HEK293 (cell line): Measurements from ENCODE around the gene SCAANT1.
A peak's percentile ranks its signal among the peaks of the same experiment; 100 is the strongest.

ENCODE experiments used
- CTCF ChIA-PET: fragments of 350-600 bp; formaldehyde crosslinking; extraction: SDS; loops from one replicate; lab custom pipeline; 2021; ENCODE audit warnings: antibody characterized with exemption; lab: Yijun Ruan, JAX
- POLR2A ChIA-PET: fragments of 300-600 bp; formaldehyde crosslinking; extraction: SDS; loops from one replicate; lab custom pipeline; 2020; ENCODE audit warnings: antibody characterized with exemption, inconsistent platforms; lab: Yijun Ruan, JAX
- H3K27ac ChIP-seq: fragments of 200-500 bp; sonication (Bioruptor generic); 2 replicates; pipeline ENCODE4 v1.5.1; 2014; ENCODE audit warnings: low read depth, low read length, control low read depth, inconsistent platforms; ENCODE audit errors: extremely low read depth
- H3K36me3 ChIP-seq, 2 experiments: fragments of 200-500 bp in 1 of 2; sonication (Bioruptor generic) in 1 of 2; 1 replicate in 1 of 2; 2 replicates in 1 of 2; pipeline ENCODE4 v1.5.1; 2014 to 2017; ENCODE audit warnings: inconsistent platforms in 2 of 2, low read length in 2 of 2; ENCODE audit not compliant: control insufficient read depth in 2 of 2, insufficient read depth in 1 of 2
- H3K4me1 ChIP-seq: fragments of 200-500 bp; sonication (Bioruptor generic); 2 replicates; pipeline ENCODE4 v1.5.1; 2014; ENCODE audit warnings: mild to moderate bottlenecking, low read length, inconsistent platforms; ENCODE audit not compliant: control insufficient read depth, insufficient read depth
- H3K4me3 ChIP-seq: 2 replicates; pipeline ENCODE4 v1.5.1; 2011; ENCODE audit warnings: low read depth, mild to moderate bottlenecking, control low read depth, low read length, moderate library complexity
- H3K9me3 ChIP-seq: fragments of 200-500 bp; sonication (Bioruptor generic); 2 replicates; pipeline ENCODE4 v1.5.1; 2014; ENCODE audit warnings: low read depth, low read length, inconsistent platforms; ENCODE audit not compliant: control insufficient read depth, insufficient read depth
- GLI4 ChIP-seq: fragments of 450-650 bp; formaldehyde crosslinking; IDR thresholded peaks from 2 replicates; pipeline ENCODE4 v1.5.1; 2016; ENCODE audit warnings: missing biosample characterization, missing genetic modification characterization
- GLIS1 ChIP-seq: fragments of 450-650 bp; formaldehyde crosslinking; IDR thresholded peaks from 2 replicates; pipeline ENCODE4 v1.5.1; 2016; ENCODE audit warnings: missing biosample characterization, missing genetic modification characterization
- KLF1 ChIP-seq: fragments of 450-650 bp; formaldehyde crosslinking; IDR thresholded peaks from 2 replicates; pipeline ENCODE4 v1.5.1; 2016; ENCODE audit warnings: missing biosample characterization, missing genetic modification characterization
- SCRT2 ChIP-seq: fragments of 450-650 bp; formaldehyde crosslinking; IDR thresholded peaks from 2 replicates; pipeline ENCODE4 v1.5.1; 2016; ENCODE audit warnings: missing biosample characterization, missing genetic modification characterization
- ZBTB20 ChIP-seq: fragments of 450-650 bp; formaldehyde crosslinking; IDR thresholded peaks from 2 replicates; pipeline ENCODE4 v1.5.1; 2016; ENCODE audit warnings: missing biosample characterization, missing genetic modification characterization
- ZFHX2 ChIP-seq: fragments of 450-650 bp; formaldehyde crosslinking; conservative IDR thresholded peaks from 2 replicates; pipeline ENCODE4 v1.5.1; 2016; ENCODE audit warnings: missing biosample characterization, missing genetic modification characterization
- ZIC2 ChIP-seq: fragments of 450-650 bp; formaldehyde crosslinking; IDR thresholded peaks from 2 replicates; pipeline ENCODE4 v1.5.1; 2016; ENCODE audit warnings: missing biosample characterization, missing genetic modification characterization
- ZNF10 ChIP-seq: fragments of 450-650 bp; formaldehyde crosslinking; IDR thresholded peaks from 2 replicates; pipeline ENCODE4 v1.5.1; 2017; ENCODE audit warnings: missing biosample characterization, missing genetic modification characterization
- ZNF155 ChIP-seq: fragments of 450-650 bp; formaldehyde crosslinking; IDR thresholded peaks from 2 replicates; pipeline ENCODE4 v1.5.1; 2016; ENCODE audit warnings: missing biosample characterization, missing genetic modification characterization
- ZNF19 ChIP-seq: fragments of 450-650 bp; formaldehyde crosslinking; IDR thresholded peaks from 2 replicates; pipeline ENCODE4; 2016; ENCODE audit warnings: missing biosample characterization, missing genetic modification characterization, low read depth
- ZNF248 ChIP-seq: fragments of 450-650 bp; formaldehyde crosslinking; IDR thresholded peaks from 2 replicates; pipeline ENCODE4 v1.5.1; 2017; ENCODE audit warnings: missing biosample characterization, missing genetic modification characterization
- ZNF335 ChIP-seq: fragments of 450-650 bp; formaldehyde crosslinking; conservative IDR thresholded peaks from 2 replicates; pipeline ENCODE4 v1.5.1; 2016; ENCODE audit warnings: missing biosample characterization, missing genetic modification characterization
- ZNF350 ChIP-seq: fragments of 450-650 bp; formaldehyde crosslinking; IDR thresholded peaks from 2 replicates; pipeline ENCODE4 v1.5.0; 2017; ENCODE audit warnings: missing biosample characterization, mild to moderate bottlenecking, missing genetic modification characterization
- ZNF48 ChIP-seq: fragments of 450-650 bp; formaldehyde crosslinking; IDR thresholded peaks from 2 replicates; pipeline ENCODE4 v1.5.1; 2016; ENCODE audit warnings: missing biosample characterization, missing genetic modification characterization
- ZNF529 ChIP-seq: fragments of 450-650 bp; formaldehyde crosslinking; IDR thresholded peaks from 2 replicates; pipeline ENCODE4 v1.5.1; 2017; ENCODE audit warnings: missing genetic modification characterization, missing biosample characterization; ENCODE audit not compliant: insufficient replicate concordance
- ZNF561 ChIP-seq: fragments of 450-650 bp; IDR thresholded peaks from 2 replicates; pipeline ENCODE4 v1.5.1; 2018; ENCODE audit warnings: missing biosample characterization, missing genetic modification characterization, borderline replicate concordance
- ZNF626 ChIP-seq: fragments of 450-650 bp; sonication (Bioruptor Pico); formaldehyde crosslinking; IDR thresholded peaks from 2 replicates; pipeline ENCODE4 v1.5.1; 2018; ENCODE audit warnings: missing biosample characterization, missing genetic modification characterization, inconsistent platforms
- ZNF654 ChIP-seq: fragments of 450-650 bp; formaldehyde crosslinking; IDR thresholded peaks from 2 replicates; pipeline ENCODE4 v1.5.1; 2016; ENCODE audit warnings: low read depth, missing biosample characterization, missing genetic modification characterization
- TF ChIP-seq, protein P1 (sequence below): sonication (generic); formaldehyde crosslinking; IDR thresholded peaks from 2 replicates; pipeline ENCODE4 v1.8.1; 2022; ENCODE audit warnings: mild to moderate bottlenecking, moderate library complexity, missing genetic modification reagents
- TF ChIP-seq, protein P2 (sequence below): fragments of 450-650 bp; formaldehyde crosslinking; IDR thresholded peaks from 2 replicates; pipeline ENCODE4 v1.5.1; 2017; ENCODE audit warnings: missing biosample characterization, missing genetic modification characterization
- TF ChIP-seq, protein P3 (sequence below): fragments of 450-650 bp; formaldehyde crosslinking; IDR thresholded peaks from 2 replicates; pipeline ENCODE4 v1.5.1; 2016; ENCODE audit warnings: missing biosample characterization, missing genetic modification characterization
- TF ChIP-seq, protein P4 (sequence below): fragments of 450-650 bp; formaldehyde crosslinking; IDR thresholded peaks from 2 replicates; pipeline ENCODE4 v1.5.1; 2016; ENCODE audit warnings: missing biosample characterization, missing genetic modification characterization
- TF ChIP-seq, protein P5 (sequence below): fragments of 450-650 bp; formaldehyde crosslinking; IDR thresholded peaks from 2 replicates; pipeline ENCODE4 v1.5.1; 2017; ENCODE audit warnings: missing biosample characterization, missing genetic modification characterization

Gene SCAANT1

DNA sequence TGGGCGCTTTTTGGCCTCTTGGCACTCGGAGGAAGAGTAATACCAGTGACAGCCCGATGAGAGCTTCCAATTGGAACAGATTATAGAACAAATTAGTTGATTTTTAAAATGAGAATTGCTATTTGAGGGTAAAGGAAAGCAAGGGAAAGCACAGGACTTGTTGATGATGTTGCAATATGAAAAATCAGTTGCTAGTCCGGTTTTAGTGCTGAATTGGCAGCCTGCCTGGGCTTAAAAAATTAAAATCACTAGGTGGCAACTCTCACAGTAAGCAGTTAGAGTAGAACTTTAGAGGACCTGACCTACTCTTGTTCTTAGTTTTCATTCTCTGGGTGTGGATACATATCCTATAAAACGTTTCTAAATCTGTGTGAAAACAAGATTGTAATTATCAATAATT lies 2.1 kb upstream of the SCAANT1 start:
- Histone ChIP-seq H3K4me1 (no peaks in the 10 kb centered on the region; the same call in 1 of the 2 replicates), H3K27ac (no peak overlapping the region), H3K36me3 (peaks cover 6 to 40% of the 10 kb centered on the region in 2 experiments), H3K9me3 (no peaks in the 10 kb centered on the region), H3K4me3 (no peak overlapping the region)
- ChIA-PET CTCF (no interaction called here), POLR2A (no interaction called here)
- no peak for TF ChIP-seq KLF1 (tag by site-specific recombination)
- no peak for TF ChIP-seq ZNF10
- TF ChIP-seq, protein P1, sequence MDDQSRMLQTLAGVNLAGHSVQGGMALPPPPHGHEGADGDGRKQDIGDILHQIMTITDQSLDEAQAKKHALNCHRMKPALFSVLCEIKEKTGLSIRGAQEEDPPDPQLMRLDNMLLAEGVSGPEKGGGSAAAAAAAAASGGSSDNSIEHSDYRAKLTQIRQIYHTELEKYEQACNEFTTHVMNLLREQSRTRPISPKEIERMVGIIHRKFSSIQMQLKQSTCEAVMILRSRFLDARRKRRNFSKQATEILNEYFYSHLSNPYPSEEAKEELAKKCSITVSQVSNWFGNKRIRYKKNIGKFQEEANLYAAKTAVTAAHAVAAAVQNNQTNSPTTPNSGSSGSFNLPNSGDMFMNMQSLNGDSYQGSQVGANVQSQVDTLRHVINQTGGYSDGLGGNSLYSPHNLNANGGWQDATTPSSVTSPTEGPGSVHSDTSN: no peak
- no peak for TF ChIP-seq ZNF350 (tag by site-specific recombination)
- TF ChIP-seq, protein P2, sequence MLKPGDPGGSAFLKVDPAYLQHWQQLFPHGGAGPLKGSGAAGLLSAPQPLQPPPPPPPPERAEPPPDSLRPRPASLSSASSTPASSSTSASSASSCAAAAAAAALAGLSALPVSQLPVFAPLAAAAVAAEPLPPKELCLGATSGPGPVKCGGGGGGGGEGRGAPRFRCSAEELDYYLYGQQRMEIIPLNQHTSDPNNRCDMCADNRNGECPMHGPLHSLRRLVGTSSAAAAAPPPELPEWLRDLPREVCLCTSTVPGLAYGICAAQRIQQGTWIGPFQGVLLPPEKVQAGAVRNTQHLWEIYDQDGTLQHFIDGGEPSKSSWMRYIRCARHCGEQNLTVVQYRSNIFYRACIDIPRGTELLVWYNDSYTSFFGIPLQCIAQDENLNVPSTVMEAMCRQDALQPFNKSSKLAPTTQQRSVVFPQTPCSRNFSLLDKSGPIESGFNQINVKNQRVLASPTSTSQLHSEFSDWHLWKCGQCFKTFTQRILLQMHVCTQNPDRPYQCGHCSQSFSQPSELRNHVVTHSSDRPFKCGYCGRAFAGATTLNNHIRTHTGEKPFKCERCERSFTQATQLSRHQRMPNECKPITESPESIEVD (tag by site-specific recombination): peak; percentile 57; the same call in 1 of the 2 replicates
- TF ChIP-seq GLI4 (tag by site-specific recombination): no peak
- TF ChIP-seq SCRT2 (tag by site-specific recombination): peak; percentile 55
- no peak for TF ChIP-seq ZNF561 (tag by site-specific recombination)

DNA sequence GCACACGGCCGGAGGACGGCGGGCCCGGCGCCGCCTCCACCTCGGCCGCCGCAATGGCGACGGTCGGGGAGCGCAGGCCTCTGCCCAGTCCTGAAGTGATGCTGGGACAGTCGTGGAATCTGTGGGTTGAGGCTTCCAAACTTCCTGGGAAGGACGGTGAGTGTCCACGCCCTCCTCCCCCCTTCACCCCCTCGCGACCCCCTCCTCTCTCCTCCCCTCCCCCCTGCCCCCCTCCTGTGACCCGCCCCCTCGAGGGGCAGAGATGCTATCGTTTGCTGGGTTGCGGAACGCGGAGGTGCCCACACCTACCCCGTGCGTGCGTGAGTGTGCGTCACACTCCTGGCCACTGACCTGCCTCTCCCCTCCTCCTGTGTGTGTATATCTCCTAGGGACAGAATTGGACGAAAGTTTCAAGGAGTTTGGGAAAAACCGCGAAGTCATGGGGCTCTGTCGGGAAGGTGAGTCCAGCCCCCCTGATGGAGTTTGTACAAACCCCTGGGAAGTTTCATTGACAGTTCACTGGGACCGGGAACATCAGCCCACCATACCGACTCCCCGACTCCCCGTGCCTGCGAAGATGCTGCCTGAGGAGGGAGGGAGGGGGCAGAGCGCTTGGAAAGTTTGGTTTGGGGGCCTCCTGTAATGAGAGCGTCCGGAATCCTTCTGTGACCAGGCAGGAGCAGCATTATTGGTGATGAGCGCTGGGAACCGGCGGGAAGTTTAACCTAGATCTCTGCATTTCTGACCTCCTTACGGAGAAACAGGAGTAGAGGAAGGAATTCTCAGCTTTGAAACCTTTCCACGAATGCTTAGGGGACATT lies 795 bp upstream of the SCAANT1 start:
- peaks cover 6 to 29% of the 10 kb centered on the region in 2 experiments for H3K36me3 ChIP-seq
- H3K27ac ChIP-seq: peak overlapping the region; percentile 91; the same call in 1 of the 2 replicates
- TF ChIP-seq ZNF626 (tag by site-specific recombination) (no peak), ZNF529 (no peak), GLIS1 (peak; percentile 77), ZBTB20 (peak; percentile 52), ZNF248 (tag by site-specific recombination) (no peak), ZNF48 (tag by site-specific recombination) (no peak), ZIC2 (tag by site-specific recombination) (peak; percentile 62), ZNF155 (no peak), ZFHX2 (tag by site-specific recombination) (0 out of 2 replicates have a peak, but pooled peaks have one; percentile 8), ZNF654 (tag by site-specific recombination) (no peak), ZNF335 (tag by site-specific recombination) (0 out of 2 replicates have a peak, but pooled peaks have one; percentile 15), ZNF19 (tag by site-specific recombination) (no peak)
- TF ChIP-seq, protein P3, sequence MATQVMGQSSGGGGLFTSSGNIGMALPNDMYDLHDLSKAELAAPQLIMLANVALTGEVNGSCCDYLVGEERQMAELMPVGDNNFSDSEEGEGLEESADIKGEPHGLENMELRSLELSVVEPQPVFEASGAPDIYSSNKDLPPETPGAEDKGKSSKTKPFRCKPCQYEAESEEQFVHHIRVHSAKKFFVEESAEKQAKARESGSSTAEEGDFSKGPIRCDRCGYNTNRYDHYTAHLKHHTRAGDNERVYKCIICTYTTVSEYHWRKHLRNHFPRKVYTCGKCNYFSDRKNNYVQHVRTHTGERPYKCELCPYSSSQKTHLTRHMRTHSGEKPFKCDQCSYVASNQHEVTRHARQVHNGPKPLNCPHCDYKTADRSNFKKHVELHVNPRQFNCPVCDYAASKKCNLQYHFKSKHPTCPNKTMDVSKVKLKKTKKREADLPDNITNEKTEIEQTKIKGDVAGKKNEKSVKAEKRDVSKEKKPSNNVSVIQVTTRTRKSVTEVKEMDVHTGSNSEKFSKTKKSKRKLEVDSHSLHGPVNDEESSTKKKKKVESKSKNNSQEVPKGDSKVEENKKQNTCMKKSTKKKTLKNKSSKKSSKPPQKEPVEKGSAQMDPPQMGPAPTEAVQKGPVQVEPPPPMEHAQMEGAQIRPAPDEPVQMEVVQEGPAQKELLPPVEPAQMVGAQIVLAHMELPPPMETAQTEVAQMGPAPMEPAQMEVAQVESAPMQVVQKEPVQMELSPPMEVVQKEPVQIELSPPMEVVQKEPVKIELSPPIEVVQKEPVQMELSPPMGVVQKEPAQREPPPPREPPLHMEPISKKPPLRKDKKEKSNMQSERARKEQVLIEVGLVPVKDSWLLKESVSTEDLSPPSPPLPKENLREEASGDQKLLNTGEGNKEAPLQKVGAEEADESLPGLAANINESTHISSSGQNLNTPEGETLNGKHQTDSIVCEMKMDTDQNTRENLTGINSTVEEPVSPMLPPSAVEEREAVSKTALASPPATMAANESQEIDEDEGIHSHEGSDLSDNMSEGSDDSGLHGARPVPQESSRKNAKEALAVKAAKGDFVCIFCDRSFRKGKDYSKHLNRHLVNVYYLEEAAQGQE (tag by site-specific recombination): no peak
- TF ChIP-seq, protein P4, sequence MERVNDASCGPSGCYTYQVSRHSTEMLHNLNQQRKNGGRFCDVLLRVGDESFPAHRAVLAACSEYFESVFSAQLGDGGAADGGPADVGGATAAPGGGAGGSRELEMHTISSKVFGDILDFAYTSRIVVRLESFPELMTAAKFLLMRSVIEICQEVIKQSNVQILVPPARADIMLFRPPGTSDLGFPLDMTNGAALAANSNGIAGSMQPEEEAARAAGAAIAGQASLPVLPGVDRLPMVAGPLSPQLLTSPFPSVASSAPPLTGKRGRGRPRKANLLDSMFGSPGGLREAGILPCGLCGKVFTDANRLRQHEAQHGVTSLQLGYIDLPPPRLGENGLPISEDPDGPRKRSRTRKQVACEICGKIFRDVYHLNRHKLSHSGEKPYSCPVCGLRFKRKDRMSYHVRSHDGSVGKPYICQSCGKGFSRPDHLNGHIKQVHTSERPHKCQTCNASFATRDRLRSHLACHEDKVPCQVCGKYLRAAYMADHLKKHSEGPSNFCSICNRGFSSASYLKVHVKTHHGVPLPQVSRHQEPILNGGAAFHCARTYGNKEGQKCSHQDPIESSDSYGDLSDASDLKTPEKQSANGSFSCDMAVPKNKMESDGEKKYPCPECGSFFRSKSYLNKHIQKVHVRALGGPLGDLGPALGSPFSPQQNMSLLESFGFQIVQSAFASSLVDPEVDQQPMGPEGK (tag by site-specific recombination): 0 out of 2 replicates have a peak, but pooled peaks have one; percentile 22
- TF ChIP-seq, protein P5, sequence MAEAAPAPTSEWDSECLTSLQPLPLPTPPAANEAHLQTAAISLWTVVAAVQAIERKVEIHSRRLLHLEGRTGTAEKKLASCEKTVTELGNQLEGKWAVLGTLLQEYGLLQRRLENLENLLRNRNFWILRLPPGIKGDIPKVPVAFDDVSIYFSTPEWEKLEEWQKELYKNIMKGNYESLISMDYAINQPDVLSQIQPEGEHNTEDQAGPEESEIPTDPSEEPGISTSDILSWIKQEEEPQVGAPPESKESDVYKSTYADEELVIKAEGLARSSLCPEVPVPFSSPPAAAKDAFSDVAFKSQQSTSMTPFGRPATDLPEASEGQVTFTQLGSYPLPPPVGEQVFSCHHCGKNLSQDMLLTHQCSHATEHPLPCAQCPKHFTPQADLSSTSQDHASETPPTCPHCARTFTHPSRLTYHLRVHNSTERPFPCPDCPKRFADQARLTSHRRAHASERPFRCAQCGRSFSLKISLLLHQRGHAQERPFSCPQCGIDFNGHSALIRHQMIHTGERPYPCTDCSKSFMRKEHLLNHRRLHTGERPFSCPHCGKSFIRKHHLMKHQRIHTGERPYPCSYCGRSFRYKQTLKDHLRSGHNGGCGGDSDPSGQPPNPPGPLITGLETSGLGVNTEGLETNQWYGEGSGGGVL (tag by site-specific recombination): peak; percentile 70

More for the DNA sequence above, 795 bp upstream of the SCAANT1 start:
- Histone ChIP-seq H3K4me3 (peak overlapping the region; percentile 66), H3K9me3 (no peaks in the 10 kb centered on the region), H3K4me1 (no peaks in the 10 kb centered on the region; the same call in 1 of the 2 replicates)
- CTCF ChIA-PET: no interaction called here
- POLR2A ChIA-PET: interaction anchor here (0.6 to 1.2 kb wide), 3 partner anchors 11 to 96 kb away, joined by 3 read pairs; no protein-coding TSS in a partner anchor
